Spinal cord (tissue), 10 donors: ENCODE measurements around the gene ZSCAN16. TPM values are rescaled to one million over a fixed set of nuclear protein-coding genes. Genes with fewer than 3 reads are reported as not detected.

ENCODE experiments used
- DNase-seq, 6 donors: peaks; one replicate each; pipeline versions ENCODE4 v3.0.0 to v3.0.0-alpha.2; 2013 to 2015; ENCODE audit warnings: low spot score in 6 of 6, low read depth in 4 of 6
- H3K27ac ChIP-seq: one replicate; pipeline ENCODE4 v1.5.1; 2013; ENCODE audit warnings: low read depth, low read length, control low read depth
- H3K27me3 ChIP-seq: one replicate; pipeline ENCODE4 v1.6.1; 2013; ENCODE audit warnings: low read length; ENCODE audit not compliant: control insufficient read depth, insufficient read depth
- H3K36me3 ChIP-seq: one replicate; pipeline ENCODE4 v1.6.1; 2013; ENCODE audit warnings: low read length; ENCODE audit not compliant: control insufficient read depth, insufficient read depth
- H3K4me1 ChIP-seq: one replicate; pipeline ENCODE4 v1.6.1; 2013; ENCODE audit warnings: low read length; ENCODE audit not compliant: control insufficient read depth, insufficient read depth
- H3K4me3 ChIP-seq: one replicate; pipeline ENCODE4 v1.5.1; 2013; ENCODE audit warnings: low read depth, low read length, control low read depth
- H3K9me3 ChIP-seq: one replicate; pipeline ENCODE4 v1.6.1; 2013; ENCODE audit warnings: low read length; ENCODE audit not compliant: control insufficient read depth, insufficient read depth
- WGBS: methylation state at CpG from one replicate; pipeline ENCODE4 v1.1.5; 2013; ENCODE audit warnings: missing lambda C conversion rate; ENCODE audit not compliant: insufficient coverage; 5-methylcytosine and 5-hydroxymethylcytosine counted together
- polyA plus RNA-seq, 2 donors: library from polyadenylated mRNA; unstranded; fragments of 120-200 nt; gene quantifications; one replicate each; pipeline ENCODE4 v1.2.1, GENCODE V29; 2013; ENCODE audit not compliant: insufficient read length in 2 of 2
- total RNA-seq, 2 donors: library from RNA; depleted of rRNA in 1 of 2; stranded (reverse); fragments of 120-200 nt in 1 of 2; fragments of >200 nt in 1 of 2; gene quantifications; one replicate each; pipeline versions ENCODE4 v1.2.3 to v1.2.4, GENCODE V29; 2013 to 2014
- donor health status: healthy.

The ZSCAN16 gene
- total and polyA plus RNA-seq, 4 donors: 4.9 to 9.5 (median 8.1) TPM

- peak; percentile 42 to 95 (median 67) for DNase-seq
- H3K4me1 ChIP-seq: peaks cover 5% of the 10 kb centered on the region
- H3K27me3 ChIP-seq: no peaks in the 10 kb centered on the region
- H3K27ac ChIP-seq: no peak overlapping the region
- H3K36me3 ChIP-seq: no peaks in the 10 kb centered on the region
- 5% methylated on average over 28 of the region's 32 CpGs for WGBS
- no peaks in the 10 kb centered on the region for H3K9me3 ChIP-seq
- peak overlapping the region; percentile 59 for H3K4me3 ChIP-seq
Measured at GRCh38 chr6:28161410-28162079, 37.1 kb downstream of the ZSCAN16 start.

- no peaks in the 10 kb centered on the region for H3K27me3 ChIP-seq
- no peak overlapping the region for H3K4me3 ChIP-seq
- H3K4me1 ChIP-seq: peaks cover 5% of the 10 kb centered on the region
- no peak overlapping the region for H3K27ac ChIP-seq
- H3K9me3 ChIP-seq: peaks cover 2% of the 10 kb centered on the region
- H3K36me3 ChIP-seq: no peaks in the 10 kb centered on the region
- no CpG with 5 or more reads among the region's 1 CpG for WGBS
- peak in 2 of 6 donors; percentile 3 to 7 for DNase-seq
Measured at GRCh38 chr6:28165563-28165962, 41.2 kb downstream of the ZSCAN16 start.

- H3K36me3 ChIP-seq: no peaks in the 10 kb centered on the region
- no peak overlapping the region for H3K4me3 ChIP-seq
- H3K27ac ChIP-seq: no peak overlapping the region
- H3K27me3 ChIP-seq: no peaks in the 10 kb centered on the region
- H3K9me3 ChIP-seq: peaks cover 2% of the 10 kb centered on the region
- no CpG with 5 or more reads among the region's 4 CpGs for WGBS
- DNase-seq: no peak
- H3K4me1 ChIP-seq: peaks cover 5% of the 10 kb centered on the region
Measured at GRCh38 chr6:28167068-28167467, 42.7 kb downstream of the ZSCAN16 start.

GRCh38 chr6:28167926-28168325 is 43.5 kb downstream of the ZSCAN16 start:
- H3K9me3 ChIP-seq: peaks cover 2% of the 10 kb centered on the region
- 80% methylated on average over 1 of the region's 1 CpG for WGBS
- H3K4me1 ChIP-seq: no peaks in the 10 kb centered on the region
- H3K27me3 ChIP-seq: no peaks in the 10 kb centered on the region
- DNase-seq: no peak
- no peak overlapping the region for H3K27ac ChIP-seq
- H3K4me3 ChIP-seq: no peak overlapping the region
- no peaks in the 10 kb centered on the region for H3K36me3 ChIP-seq

- Histone ChIP-seq H3K36me3 (no peaks in the 10 kb centered on the region), H3K4me3 (no peak overlapping the region)
- WGBS: 83% methylated on average over 1 of the region's 2 CpGs
Measured at GRCh38 chr6:28171271-28171670, 46.9 kb downstream of the ZSCAN16 start.

GRCh38 chr6:28172006-28172405 is 47.6 kb downstream of the ZSCAN16 start:
- Histone ChIP-seq H3K9me3 (peaks cover 2% of the 10 kb centered on the region), H3K4me3 (no peak overlapping the region), H3K27me3 (no peaks in the 10 kb centered on the region), H3K36me3 (no peaks in the 10 kb centered on the region), H3K4me1 (no peaks in the 10 kb centered on the region), H3K27ac (no peak overlapping the region)
- 100% methylated on average over 1 of the region's 2 CpGs for WGBS
- no peak for DNase-seq

More at GRCh38 chr6:28171271-28171670, 46.9 kb downstream of the ZSCAN16 start:
- peaks cover 2% of the 10 kb centered on the region for H3K9me3 ChIP-seq
- no peaks in the 10 kb centered on the region for H3K27me3 ChIP-seq
- no peak overlapping the region for H3K27ac ChIP-seq
- DNase-seq: no peak
- no peaks in the 10 kb centered on the region for H3K4me1 ChIP-seq

GRCh38 chr6:28176373-28176772 is 52.0 kb downstream of the ZSCAN16 start:
- H3K27me3 ChIP-seq: no peaks in the 10 kb centered on the region
- H3K4me1 ChIP-seq: no peaks in the 10 kb centered on the region
- H3K4me3 ChIP-seq: no peak overlapping the region
- WGBS: no CpG with 5 or more reads among the region's 1 CpG
- H3K27ac ChIP-seq: no peak overlapping the region
- DNase-seq: no peak
- no peaks in the 10 kb centered on the region for H3K36me3 ChIP-seq
- no peaks in the 10 kb centered on the region for H3K9me3 ChIP-seq

Other genes with a start within 250 kb of the ZSCAN16 start
- not detected for gene OR2B2, start 212.2 kb upstream of the ZSCAN16 start, total RNA-seq
- not detected for gene OR2B2, start 212.2 kb upstream of the ZSCAN16 start, polyA plus RNA-seq
- gene OR2B6, start 167.4 kb upstream of the ZSCAN16 start, total RNA-seq: not detected
- gene OR2B6, start 167.4 kb upstream of the ZSCAN16 start, polyA plus RNA-seq: not detected
- 1 to 10 TPM in 1 of 2 donors, under 1 TPM in 1; 0.99 to 1.7 TPM for gene ZNF165, start 44.0 kb upstream of the ZSCAN16 start, total RNA-seq
- 1 to 10 TPM; 1.6 to 1.9 TPM for gene ZNF165, start 44.0 kb upstream of the ZSCAN16 start, polyA plus RNA-seq
- gene ZKSCAN8, start 17.3 kb downstream of the ZSCAN16 start, total RNA-seq: 10 to 100 TPM; 25.7 to 36.3 TPM
- gene ZKSCAN8, start 17.3 kb downstream of the ZSCAN16 start, polyA plus RNA-seq: 10 to 100 TPM; 22.0 to 28.2 TPM
- gene ZSCAN9, start 100.7 kb downstream of the ZSCAN16 start, total RNA-seq: 10 to 100 TPM; 16.6 to 26.0 TPM
- gene ZSCAN9, start 100.7 kb downstream of the ZSCAN16 start, polyA plus RNA-seq: 10 to 100 TPM; 21.9 to 28.7 TPM
- 10 to 100 TPM in 1 of 2 donors, 1 to 10 TPM in 1; 8.0 to 10.2 TPM for gene ZKSCAN4, start 127.7 kb downstream of the ZSCAN16 start, total RNA-seq
- gene ZKSCAN4, start 127.7 kb downstream of the ZSCAN16 start, polyA plus RNA-seq: 1 to 10 TPM; 7.7 TPM
- 1 to 10 TPM; 1.8 to 3.3 TPM for gene NKAPL, start 134.7 kb downstream of the ZSCAN16 start, total RNA-seq
- gene NKAPL, start 134.7 kb downstream of the ZSCAN16 start, polyA plus RNA-seq: 1 to 10 TPM; 2.1 to 3.3 TPM
- gene ZSCAN26, start 142.5 kb downstream of the ZSCAN16 start, total RNA-seq: 10 to 100 TPM; 27.2 to 39.8 TPM
- 10 to 100 TPM; 32.0 to 34.5 TPM for gene ZSCAN26, start 142.5 kb downstream of the ZSCAN16 start, polyA plus RNA-seq
- 10 to 100 TPM in 1 of 2 donors, 1 to 10 TPM in 1; 9.7 to 11.5 TPM for gene PGBD1, start 157.0 kb downstream of the ZSCAN16 start, total RNA-seq
- gene PGBD1, start 157.0 kb downstream of the ZSCAN16 start, polyA plus RNA-seq: 10 to 100 TPM; 13.9 to 15.7 TPM
- gene ZSCAN31, start 211.5 kb downstream of the ZSCAN16 start, total RNA-seq: 10 to 100 TPM; 17.4 to 19.9 TPM
- 10 to 100 TPM in 1 of 2 donors, 1 to 10 TPM in 1; 8.3 to 12.6 TPM for gene ZSCAN31, start 211.5 kb downstream of the ZSCAN16 start, polyA plus RNA-seq
- gene ZKSCAN3, start 225.3 kb downstream of the ZSCAN16 start, total RNA-seq: 10 to 100 TPM in 1 of 2 donors, 1 to 10 TPM in 1; 9.1 to 10.7 TPM
- gene ZKSCAN3, start 225.3 kb downstream of the ZSCAN16 start, polyA plus RNA-seq: 1 to 10 TPM; 6.4 to 8.4 TPM